Endothelial cell (in vitro differentiated cells): ENCODE measurements around the gene SULT2B1. TPM values are rescaled to one million over a fixed set of nuclear protein-coding genes. Genes with fewer than 3 reads are reported as not detected.
"Not testable (repeated sequence)": the region's sequence is repeated elsewhere in the genome, so short reads cannot be mapped to it uniquely, and the experiment has no call there.

Experiments used
- DNase-seq: peaks from one replicate; pipeline ENCODE4 v3.0.0; 2021; ENCODE audit warnings: low spot score
- H3K27ac Mint-ChIP-seq: one replicate; pipeline ENCODE4 v1.8.0; 2021; ENCODE audit warnings: mixed read lengths, inconsistent platforms; ENCODE audit not compliant: unreplicated experiment
- H3K27me3 Mint-ChIP-seq: one replicate; pipeline ENCODE4 v1.8.0; 2021; ENCODE audit warnings: mild to moderate bottlenecking, moderate library complexity, mixed read lengths, inconsistent platforms; ENCODE audit not compliant: unreplicated experiment
- H3K36me3 Mint-ChIP-seq: one replicate; pipeline ENCODE4 v1.8.0; 2021; ENCODE audit warnings: mild to moderate bottlenecking, low read depth, mixed read lengths, inconsistent platforms; ENCODE audit not compliant: unreplicated experiment
- H3K4me1 Mint-ChIP-seq: one replicate; pipeline ENCODE4 v1.8.0; 2021; ENCODE audit warnings: mild to moderate bottlenecking, mixed read lengths, inconsistent platforms; ENCODE audit not compliant: unreplicated experiment
- H3K4me3 Mint-ChIP-seq: one replicate; pipeline ENCODE4 v1.8.0; 2021; ENCODE audit warnings: mild to moderate bottlenecking, mixed read lengths, inconsistent platforms; ENCODE audit not compliant: unreplicated experiment
- H3K9me3 Mint-ChIP-seq: one replicate; pipeline ENCODE4 v1.8.0; 2021; ENCODE audit warnings: mixed read lengths, inconsistent platforms; ENCODE audit not compliant: unreplicated experiment
- CTCF ChIP-seq: fragments of 200-600 bp; sonication (generic); IDR thresholded peaks from one replicate; pipeline ENCODE4 v1.5.0; 2021; ENCODE audit warnings: antibody characterized with exemption; ENCODE audit not compliant: unreplicated experiment
- total RNA-seq: library from RNA; stranded (reverse); fragmentation: NEBNext Ultra II Directional; extraction: Animal tissue kit (Norgen Biotek cat#: 25700); gene quantifications from one replicate; pipeline ENCODE4 v1.2.1, GENCODE V29; 2021; ENCODE audit not compliant: unreplicated experiment

Gene SULT2B1
- total RNA-seq, 1 donor from 2014 or later = 0.62 TPM

GRCh38 chr19:48529156-48529555 lies 22.8 kb upstream of the SULT2B1 start:
- Mint-ChIP-seq H3K27ac (no peak overlapping the region), H3K4me3 (no peak overlapping the region), H3K36me3 (no peaks in the 10 kb centered on the region), H3K27me3 (peaks cover 3% of the 10 kb centered on the region), H3K4me1 (no peaks in the 10 kb centered on the region), H3K9me3 (no peaks in the 10 kb centered on the region)
- DNase-seq = no peak
- TF ChIP-seq CTCF = no peak

- H3K4me1 Mint-ChIP-seq = no peaks in the 10 kb centered on the region
Measured at GRCh38 chr19:48530066-48530720, 21.8 kb upstream of the SULT2B1 start.

GRCh38 chr19:48530770-48531169 lies 21.2 kb upstream of the SULT2B1 start:
- Mint-ChIP-seq H3K36me3 (no peaks in the 10 kb centered on the region), H3K27ac (no peak overlapping the region), H3K27me3 (peaks cover 3% of the 10 kb centered on the region), H3K4me3 (no peak overlapping the region), H3K9me3 (no peaks in the 10 kb centered on the region), H3K4me1 (no peaks in the 10 kb centered on the region)
- no peak for TF ChIP-seq CTCF
- no peak for DNase-seq

More at GRCh38 chr19:48530066-48530720, 21.8 kb upstream of the SULT2B1 start:
- no peaks in the 10 kb centered on the region for H3K9me3 Mint-ChIP-seq
- no peak overlapping the region for H3K4me3 Mint-ChIP-seq
- DNase-seq = no peak
- peaks cover 3% of the 10 kb centered on the region for H3K27me3 Mint-ChIP-seq
- no peak for TF ChIP-seq CTCF
- no peaks in the 10 kb centered on the region for H3K36me3 Mint-ChIP-seq
- no peak overlapping the region for H3K27ac Mint-ChIP-seq

- TF ChIP-seq CTCF = no peak
- no peaks in the 10 kb centered on the region for H3K36me3 Mint-ChIP-seq
- H3K27ac Mint-ChIP-seq = no peak overlapping the region
- no peak overlapping the region for H3K4me3 Mint-ChIP-seq
- no peaks in the 10 kb centered on the region for H3K4me1 Mint-ChIP-seq
- no peaks in the 10 kb centered on the region for H3K9me3 Mint-ChIP-seq
- peaks cover 1% of the 10 kb centered on the region for H3K27me3 Mint-ChIP-seq
- DNase-seq = no peak
Measured at GRCh38 chr19:48533770-48534169, 18.2 kb upstream of the SULT2B1 start.

- H3K27me3 Mint-ChIP-seq = peaks cover 1% of the 10 kb centered on the region
Measured at GRCh38 chr19:48537541-48537940, 14.4 kb upstream of the SULT2B1 start.

GRCh38 chr19:48538057-48538456 lies 13.9 kb upstream of the SULT2B1 start:
- not testable (repeated sequence) for H3K4me3 Mint-ChIP-seq, H3K27me3 Mint-ChIP-seq, DNase-seq, H3K36me3 Mint-ChIP-seq, H3K4me1 Mint-ChIP-seq, H3K9me3 Mint-ChIP-seq, H3K27ac Mint-ChIP-seq

More at GRCh38 chr19:48537541-48537940, 14.4 kb upstream of the SULT2B1 start:
- no peak for TF ChIP-seq CTCF
- Mint-ChIP-seq H3K4me3 (no peak overlapping the region), H3K27ac (no peak overlapping the region), H3K36me3 (no peaks in the 10 kb centered on the region), H3K4me1 (no peaks in the 10 kb centered on the region), H3K9me3 (no peaks in the 10 kb centered on the region)
- no peak for DNase-seq
